SKM-1 treated with dmso at 0.1 percent for 144 hours (cell line): ENCODE data around the gene IRF2BP2.

Experiments used
- DNase-seq: peaks from one replicate; lab custom pipeline; 2025; ENCODE audit not compliant: unreplicated experiment; lab: John Stamatoyannopoulos, UW

Gene IRF2BP2

GRCh38 chr1:234559902-234560676 lies 49.9 kb downstream of the IRF2BP2 start:
- DNase-seq: no peak

- DNase-seq: no peak
These were observed 50.7 kb downstream of the IRF2BP2 start for GRCh38 chr1:234559152-234559901.

GRCh38 chr1:234558330-234558836 lies 51.6 kb downstream of the IRF2BP2 start:
- no peak for DNase-seq

- no peak for DNase-seq
These were observed 53.6 kb downstream of the IRF2BP2 start for GRCh38 chr1:234556245-234556943.

GRCh38 chr1:234555390-234556024 lies 54.5 kb downstream of the IRF2BP2 start:
- DNase-seq: no peak

- no peak for DNase-seq
These were observed 55.2 kb downstream of the IRF2BP2 start for GRCh38 chr1:234554698-234555311.
